H9 (cell line): ENCODE data around the gene GNAI2. TPM values are rescaled to one million over a fixed set of nuclear protein-coding genes. Genes with fewer than 3 reads are reported as not detected.

Source experiments
- DNase-seq: peaks from one replicate; pipeline ENCODE4 v3.0.0-alpha.2; 2017
- H2AFZ ChIP-seq: one replicate; pipeline ENCODE4 v1.6.1; 2013; ENCODE audit warnings: mild to moderate bottlenecking, low read length, control low read depth, moderate library complexity
- H2AK5ac ChIP-seq: 2 replicates; pipeline ENCODE4 v1.6.1; 2013; ENCODE audit warnings: low read length, control low read depth, mixed read lengths; ENCODE audit not compliant: insufficient read length
- H2BK120ac ChIP-seq: one replicate; pipeline ENCODE4 v1.6.1; 2013; ENCODE audit warnings: low read depth, mild to moderate bottlenecking, low read length, control low read depth, inconsistent platforms; ENCODE audit not compliant: poor library complexity, severe bottlenecking
- H2BK12ac ChIP-seq: 2 replicates; pipeline ENCODE4 v1.6.1; 2013; ENCODE audit warnings: low read length, control low read depth, mixed read lengths, low read depth; ENCODE audit not compliant: insufficient read length
- H2BK15ac ChIP-seq: 2 replicates; pipeline ENCODE4 v1.6.1; 2013; ENCODE audit warnings: low read depth, low read length, control low read depth
- H2BK20ac ChIP-seq: one replicate; pipeline ENCODE4 v1.6.1; 2013; ENCODE audit warnings: low read depth, mild to moderate bottlenecking, low read length, control low read depth, inconsistent platforms; ENCODE audit not compliant: poor library complexity, severe bottlenecking
- H2BK5ac ChIP-seq: 2 replicates; pipeline ENCODE4 v1.6.1; 2013; ENCODE audit warnings: low read length, control low read depth, mixed read lengths; ENCODE audit not compliant: insufficient read length
- H3K14ac ChIP-seq: 2 replicates; pipeline ENCODE4 v1.6.1; 2013; ENCODE audit warnings: low read length, control low read depth; ENCODE audit not compliant: insufficient read depth
- H3K18ac ChIP-seq: 2 replicates; pipeline ENCODE4 v1.6.1; 2013; ENCODE audit warnings: low read depth, mild to moderate bottlenecking, mixed read lengths, low read length, control low read depth; ENCODE audit not compliant: insufficient read length
- H3K23ac ChIP-seq: 2 replicates; pipeline ENCODE4 v1.6.1; 2013; ENCODE audit warnings: low read length, control low read depth, mixed read lengths, low read depth; ENCODE audit not compliant: insufficient read length
- H3K23me2 ChIP-seq: 2 replicates; pipeline ENCODE4 v1.6.1; 2013; ENCODE audit warnings: low read depth, mild to moderate bottlenecking, mixed read lengths, low read length, control low read depth; ENCODE audit not compliant: insufficient read length, poor library complexity, severe bottlenecking
- H3K27ac ChIP-seq: 2 replicates; pipeline ENCODE4 v1.5.1; 2013; ENCODE audit warnings: low read length, control low read depth, mixed read lengths, low read depth; ENCODE audit not compliant: insufficient read length
- H3K27me3 ChIP-seq: 2 replicates; pipeline ENCODE4 v1.6.1; 2013; ENCODE audit warnings: low read length, control low read depth, inconsistent platforms; ENCODE audit not compliant: insufficient read depth
- H3K4ac ChIP-seq: 2 replicates; pipeline ENCODE4 v1.6.1; 2013; ENCODE audit warnings: low read depth, mild to moderate bottlenecking, control low read depth, inconsistent platforms, low read length, moderate library complexity
- H3K4me1 ChIP-seq: 2 replicates; pipeline ENCODE4 v1.6.1; 2013; ENCODE audit warnings: low read length, control low read depth, inconsistent platforms; ENCODE audit not compliant: insufficient read depth
- H3K4me2 ChIP-seq: 2 replicates; pipeline ENCODE4 v1.6.1; 2013; ENCODE audit warnings: low read length, control low read depth, mixed read lengths; ENCODE audit not compliant: insufficient read length, insufficient read depth
- H3K56ac ChIP-seq: 2 replicates; pipeline ENCODE4 v1.6.1; 2013; ENCODE audit warnings: low read depth, mild to moderate bottlenecking, mixed read lengths, low read length, control low read depth; ENCODE audit not compliant: insufficient read length
- H3K79me1 ChIP-seq: 2 replicates; pipeline ENCODE4 v1.6.1; 2013; ENCODE audit warnings: low read depth, mild to moderate bottlenecking, moderate library complexity, low read length, control low read depth, inconsistent platforms; ENCODE audit not compliant: insufficient read depth, poor library complexity, severe bottlenecking
- H3K79me2 ChIP-seq: 2 replicates; pipeline ENCODE4 v1.6.1; 2013; ENCODE audit warnings: low read length, control low read depth, inconsistent platforms; ENCODE audit not compliant: insufficient read depth
- H3K9ac ChIP-seq: 2 replicates; pipeline ENCODE4 v1.6.1; 2013; ENCODE audit warnings: low read length, control low read depth, mixed read lengths; ENCODE audit not compliant: insufficient read length; ENCODE audit errors: extremely low read depth
- H3K9me3 ChIP-seq: one replicate; pipeline ENCODE4 v1.6.1; 2013; ENCODE audit warnings: low read depth, low read length, inconsistent platforms; ENCODE audit not compliant: control insufficient read depth
- H3T11ph ChIP-seq: one replicate; pipeline ENCODE4 v1.6.1; 2013; ENCODE audit warnings: mild to moderate bottlenecking, low read length, control low read depth, inconsistent platforms
- H4K20me1 ChIP-seq: one replicate; pipeline ENCODE4 v1.6.1; 2013; ENCODE audit not compliant: control insufficient read depth, insufficient read length, insufficient read depth
- H4K5ac ChIP-seq: 2 replicates; pipeline ENCODE4 v1.6.1; 2013; ENCODE audit warnings: low read depth, mild to moderate bottlenecking, mixed read lengths, low read length, control low read depth; ENCODE audit not compliant: insufficient read length
- H4K8ac ChIP-seq: replicated peaks from 2 replicates; pipeline ENCODE4 v1.6.1; 2013; ENCODE audit warnings: low read length, control low read depth, mixed read lengths, low read depth; ENCODE audit not compliant: insufficient read length
- H4K91ac ChIP-seq: 2 replicates; pipeline ENCODE4 v1.6.1; 2013; ENCODE audit warnings: low read depth, mild to moderate bottlenecking, moderate library complexity, mixed read lengths, low read length, control low read depth; ENCODE audit not compliant: insufficient read length
- H3K27ac Mint-ChIP-seq, 3 experiments: 2 replicates in 2 of 3; 3 replicates in 1 of 3; pipeline ENCODE4 v1.8.0; 2020 to 2021; ENCODE audit warnings: mixed read lengths in 3 of 3, mild to moderate bottlenecking in 1 of 3, moderate library complexity in 1 of 3
- H3K27me3 Mint-ChIP-seq: 2 replicates; pipeline ENCODE4 v1.8.0; 2021; ENCODE audit warnings: low read depth, mild to moderate bottlenecking, moderate library complexity, mixed read lengths
- H3K36me3 Mint-ChIP-seq, 3 experiments: 2 replicates in 2 of 3; 3 replicates in 1 of 3; pipeline ENCODE4 v1.8.0; 2020 to 2021; ENCODE audit warnings: low read depth in 3 of 3, mixed read lengths in 3 of 3; ENCODE audit not compliant: insufficient read depth in 1 of 3
- H3K4me1 Mint-ChIP-seq, 2 experiments: 2 replicates each; pipeline ENCODE4 v1.8.0; 2020; ENCODE audit warnings: mixed read lengths in 2 of 2
- H3K4me3 Mint-ChIP-seq, 2 experiments: 2 replicates in 1 of 2; 3 replicates in 1 of 2; pipeline ENCODE4 v1.8.0; 2020 to 2021; ENCODE audit warnings: mild to moderate bottlenecking in 2 of 2, mixed read lengths in 2 of 2, moderate library complexity in 1 of 2
- H3K9me3 Mint-ChIP-seq, 2 experiments: 2 replicates in 1 of 2; 3 replicates in 1 of 2; pipeline ENCODE4 v1.8.0; 2020; ENCODE audit warnings: mild to moderate bottlenecking in 2 of 2, mixed read lengths in 2 of 2, moderate library complexity in 1 of 2
- CTCF ChIP-seq: fragments of 200-600 bp; sonication (generic); conservative IDR thresholded peaks from 3 replicates; pipeline ENCODE4 v1.8.0; 2021; ENCODE audit warnings: antibody characterized with exemption, mild to moderate bottlenecking
- WGBS: extraction: QIAGEN DNeasy Blood & Tissue Kit; methylation state at CpG from one replicate; pipeline ENCODE4 v1.1.7; 2013; ENCODE audit warnings: missing lambda C conversion rate, low lambda C conversion rate, mixed read lengths; ENCODE audit not compliant: insufficient read length; ENCODE audit errors: extremely low coverage; 5-methylcytosine and 5-hydroxymethylcytosine counted together
- total RNA-seq: library from RNA; stranded (reverse); gene quantifications from 2 replicates; pipeline ENCODE4 v1.2.1, GENCODE V29; 2021

Gene GNAI2
- total RNA-seq, 1 experiment from 2014 or later = 218 TPM

GRCh38 chr3:50232303-50232702 lies 3.7 kb upstream of the GNAI2 start:
- H3K14ac ChIP-seq = no peak overlapping the region
- no peaks in the 10 kb centered on the region for H3K9me3 ChIP-seq
- no peak overlapping the region for H3T11ph ChIP-seq
- peaks cover 37 to 46% of the 10 kb centered on the region in 2 experiments for H3K4me1 Mint-ChIP-seq
- H3K27ac Mint-ChIP-seq = no peak overlapping the region
- no peak overlapping the region for H3K18ac ChIP-seq
- H3K56ac ChIP-seq = no peak overlapping the region
- H4K91ac ChIP-seq = no peak overlapping the region
- no peak overlapping the region for H2BK120ac ChIP-seq
- H3K9ac ChIP-seq = no peak overlapping the region
- no peak for TF ChIP-seq CTCF
- no peak overlapping the region for H3K4me3 Mint-ChIP-seq
- no peak overlapping the region for H2BK15ac ChIP-seq
- no peaks in the 10 kb centered on the region for H3K4me1 ChIP-seq
- no peak overlapping the region for H2BK5ac ChIP-seq
- H3K23me2 ChIP-seq = peaks cover 16% of the 10 kb centered on the region
- H2AK5ac ChIP-seq = no peak overlapping the region
- H4K8ac ChIP-seq = no peak overlapping the region
- H3K9me3 Mint-ChIP-seq = no peaks in the 10 kb centered on the region; a peak in 1 of 5 replicates
- H3K27ac ChIP-seq = no peak overlapping the region
- H3K4ac ChIP-seq = no peak overlapping the region
- no peak overlapping the region for H2BK20ac ChIP-seq
- no peak overlapping the region for H3K23ac ChIP-seq
- whole genome bisulfite sequencing = no CpG with 5 or more reads among the region's 3 CpGs
- H2BK12ac ChIP-seq = no peak overlapping the region
- H3K79me2 ChIP-seq = peaks cover 9% of the 10 kb centered on the region; the same call in 1 of the 2 replicates
- peaks cover 0 to 2% (median 0%) of the 10 kb centered on the region in 3 experiments; a peak in 1 of 7 replicates for H3K36me3 Mint-ChIP-seq
- no peak overlapping the region for H2AFZ ChIP-seq
- peaks cover 8% of the 10 kb centered on the region for H3K27me3 Mint-ChIP-seq
- no peak overlapping the region for H4K5ac ChIP-seq
- H3K79me1 ChIP-seq = peaks cover 6% of the 10 kb centered on the region
- no peak for DNase-seq
- H3K4me2 ChIP-seq = no peak overlapping the region
- H3K27me3 ChIP-seq = no peaks in the 10 kb centered on the region
- H4K20me1 ChIP-seq = no peaks in the 10 kb centered on the region
